ENCODE measurements around the gene SLC6A11. TPM values are rescaled to one million over a fixed set of nuclear protein-coding genes. Genes with fewer than 3 reads are reported as not detected.

Gene SLC6A11
- polyA plus RNA-seq, 2 of the 4 experiments (the other 2 are of a cell fraction): 0.03 TPM

GRCh38 chr3:10836676-10837075 lies 20.6 kb downstream of the SLC6A11 start:
- no peaks in the 10 kb centered on the region for H3K9me3 ChIP-seq
- ChIA-PET POLR2A (no interaction called here), CTCF (interaction anchor here (1.0 to 2.2 kb wide), 7 partner anchors 9 to 223 kb away, joined by 3 to 9 read pairs (median 3); no protein-coding TSS in a partner anchor)
- no peak for DNase-seq (ENCODE audit: low read depth in 1 of 2, low spot score in 1 of 2)
- FAIRE-seq: no peak
- no peak for TF ChIP-seq MYC (IDR thresholded peaks at IDR 0.05; ENCODE audit: borderline replicate concordance, low read length)
- TF ChIP-seq HOXB5 (CRISPR knock-in tag; IDR thresholded peaks at IDR 0.05): no peak
- no peak for TF ChIP-seq ZSCAN20 (CRISPR knock-in tag; IDR thresholded peaks at IDR 0.05)
- no peak for TF ChIP-seq NFE2L2 (conservative IDR thresholded peaks at IDR 0.05; ENCODE audit: low read length)
- no peak for TF ChIP-seq ZNF302 (CRISPR knock-in tag; IDR thresholded peaks at IDR 0.05)
- TF ChIP-seq EHMT2 (IDR thresholded peaks at IDR 0.05; ENCODE audit: low read depth): no peak
- no peak for TF ChIP-seq FOXS1 (CRISPR knock-in tag; IDR thresholded peaks at IDR 0.05)
- no peak for TF ChIP-seq CBX8 (IDR thresholded peaks at IDR 0.05)
- no peak for TF ChIP-seq RARB (CRISPR knock-in tag; IDR thresholded peaks at IDR 0.05)
- TF ChIP-seq TFCP2L1 (CRISPR knock-in tag; IDR thresholded peaks at IDR 0.05): no peak
- TF ChIP-seq JUNB (IDR thresholded peaks at IDR 0.05): no peak
- TF ChIP-seq CHD2 (IDR thresholded peaks at IDR 0.05; ENCODE audit: low read length, partially characterized antibody): no peak
- no peak for TF ChIP-seq MAFK (IDR thresholded peaks at IDR 0.05; ENCODE audit: partially characterized antibody)
- no peak for TF ChIP-seq ELK1 (IDR thresholded peaks at IDR 0.05; ENCODE audit: low read depth, low read length)
- H3K27ac ChIP-seq: no peak overlapping the region
- no peak overlapping the region for H3K4me2 ChIP-seq
- H3K4me3 ChIP-seq: no peak overlapping the region
- H3K4me1 ChIP-seq: no peaks in the 10 kb centered on the region
- ATAC-seq: no peak
- WGBS (ENCODE audit: missing lambda C conversion rate): 27% methylated on average over 2 of the region's 2 CpGs

GRCh38 chr3:10837849-10838248 lies 21.8 kb downstream of the SLC6A11 start:
- Histone ChIP-seq H3K9me3 (no peaks in the 10 kb centered on the region), H3K27ac (no peak overlapping the region), H3K4me3 (no peak overlapping the region), H3K4me1 (no peaks in the 10 kb centered on the region), H3K4me2 (no peak overlapping the region)
- DNase-seq (ENCODE audit: low read depth in 1 of 2, low spot score in 1 of 2) (no peak), ATAC-seq (no peak), FAIRE-seq (no peak)
- ChIA-PET POLR2A (no interaction called here), CTCF (interaction anchor here (0.6 to 1.9 kb wide), 4 partner anchors 8 to 80 kb away, joined by 3 to 5 read pairs (median 4); no protein-coding TSS in a partner anchor)
- WGBS (ENCODE audit: missing lambda C conversion rate): 40% methylated on average over 8 of the region's 8 CpGs
- no peak for TF ChIP-seq KDM1A (IDR thresholded peaks at IDR 0.05; ENCODE audit: low read depth)
- no peak for TF ChIP-seq KDM5A (IDR thresholded peaks at IDR 0.05)
- no peak for TF ChIP-seq RNF2 (IDR thresholded peaks at IDR 0.05; ENCODE audit: borderline replicate concordance, low read depth)
- no peak for TF ChIP-seq HMGXB4 (CRISPR knock-in tag; IDR thresholded peaks at IDR 0.05; ENCODE audit: borderline replicate concordance)
- no peak for TF ChIP-seq JUNB (IDR thresholded peaks at IDR 0.05)
- no peak for TF ChIP-seq CTCF (IDR thresholded peaks at IDR 0.05)
- TF ChIP-seq CHD4 (IDR thresholded peaks at IDR 0.05; ENCODE audit: borderline replicate concordance): no peak
- TF ChIP-seq POLR2A (IDR thresholded peaks at IDR 0.05; ENCODE audit: low read length): no peak
- TF ChIP-seq ZSCAN20 (CRISPR knock-in tag; IDR thresholded peaks at IDR 0.05): no peak
- no peak for TF ChIP-seq MAX (IDR thresholded peaks at IDR 0.05)
- no peak for TF ChIP-seq HES2 (IDR thresholded peaks at IDR 0.05)
- TF ChIP-seq ATOH8 (CRISPR knock-in tag; IDR thresholded peaks at IDR 0.05; ENCODE audit: low read depth): no peak
- TF ChIP-seq EP300 (IDR thresholded peaks at IDR 0.05): no peak
- no peak for TF ChIP-seq USF2 (IDR thresholded peaks at IDR 0.05)
- no peak for TF ChIP-seq REST (IDR thresholded peaks at IDR 0.05)
- TF ChIP-seq MAFK (IDR thresholded peaks at IDR 0.05; ENCODE audit: partially characterized antibody): no peak
- TF ChIP-seq ZC3H11A (IDR thresholded peaks at IDR 0.05): no peak
